Upper lobe of left lung (tissue), 4 donors: Measurements from ENCODE around the gene COMMD3.

Experiments used
- CTCF ChIP-seq, 6 experiments: fragments of 450-650 bp in 4 of 6; fragments of 200-600 bp in 2 of 6; sonication (generic) in 2 of 6; IDR thresholded peaks; one replicate each; pipeline ENCODE4 v1.5.1; 2016 to 2019; ENCODE audit warnings: antibody characterized with exemption in 6 of 6
- EP300 ChIP-seq, 4 donors: sonication (generic); formaldehyde crosslinking; IDR thresholded peaks; one replicate each; pipeline ENCODE4 v1.5.1; 2017; ENCODE audit warnings: antibody characterized with exemption in 4 of 4, control low read depth in 2 of 4
- POLR2A ChIP-seq, 4 donors: fragments of 450-650 bp; IDR thresholded peaks; one replicate each; pipeline ENCODE4 v1.5.1; 2016 to 2017; ENCODE audit warnings: antibody characterized with exemption in 4 of 4, mild to moderate bottlenecking in 2 of 4
- POLR2AphosphoS5 ChIP-seq, 2 donors: sonication (generic); formaldehyde crosslinking; IDR thresholded peaks; one replicate each; pipeline ENCODE4 v1.5.1; 2017; ENCODE audit warnings: antibody characterized with exemption in 2 of 2

DNA sequence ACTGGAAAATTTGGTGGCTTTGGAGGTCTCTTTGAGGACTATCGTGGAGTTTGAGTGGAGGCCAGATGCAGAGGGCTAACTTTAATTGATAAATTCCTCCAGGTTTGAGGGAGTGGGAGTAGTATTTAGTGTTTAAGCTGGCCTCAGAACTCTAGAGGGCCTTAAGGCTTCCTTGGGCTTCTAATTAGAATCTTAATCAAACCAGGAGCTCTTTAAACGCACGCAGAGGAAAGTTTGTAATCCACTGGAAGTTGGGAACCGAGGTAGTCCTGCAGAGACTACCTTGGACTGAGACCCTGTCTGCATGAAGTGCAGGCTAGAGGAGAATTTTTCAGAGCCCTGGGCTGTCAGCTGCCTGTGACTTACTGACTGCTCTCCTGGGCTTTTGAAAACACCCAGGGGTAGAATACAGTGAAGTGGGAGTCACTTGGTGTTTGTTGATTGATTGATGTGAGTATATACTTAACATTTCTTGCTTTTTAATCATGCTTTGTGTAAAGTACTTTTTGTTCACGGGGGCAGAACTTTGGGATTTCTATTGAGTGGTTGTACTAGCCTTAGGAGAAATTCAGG, 35.0 kb downstream of the COMMD3 start:
- TF ChIP-seq CTCF (IDR thresholded peaks at IDR 0.05) (no peak), POLR2AphosphoS5 (IDR thresholded peaks at IDR 0.05) (no peak), POLR2A (IDR thresholded peaks at IDR 0.05) (no peak), EP300 (IDR thresholded peaks at IDR 0.05) (no peak)
